ENCODE measurements around the gene MYEOV. TPM values are rescaled to one million over a fixed set of nuclear protein-coding genes. Genes with fewer than 3 reads are reported as not detected.

MYEOV gene
- total RNA-seq, 1 donor from 2014 or later, result 0.48 TPM

DNA sequence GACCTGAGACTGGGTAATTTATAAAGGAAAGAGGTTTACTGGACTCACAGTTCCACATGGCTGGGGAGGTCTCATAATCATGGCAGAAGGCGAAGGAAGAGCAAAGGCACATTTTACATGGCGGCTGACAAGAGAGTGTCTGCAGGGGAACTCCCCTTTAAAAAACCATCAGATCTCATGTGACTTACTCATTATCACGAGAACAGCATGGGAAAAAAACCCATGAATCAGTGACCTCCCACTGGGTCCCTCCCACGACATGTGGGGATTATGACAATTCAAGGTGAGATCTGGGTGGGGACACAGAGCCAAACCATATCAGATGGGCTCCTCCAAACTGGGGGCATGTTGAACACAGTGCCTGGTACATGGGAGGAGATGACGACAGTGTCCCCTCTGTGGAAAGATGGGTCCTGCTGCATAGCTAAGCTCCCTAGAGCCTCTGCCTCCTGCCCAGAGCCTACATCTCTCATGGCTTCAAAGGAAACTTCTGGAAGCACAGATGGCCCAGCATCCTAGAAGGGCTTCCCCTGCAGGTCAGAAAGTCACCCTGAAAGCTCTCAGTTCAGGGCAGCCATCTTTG is 46.1 kb downstream of the MYEOV start:
- no peak for DNase-seq (ENCODE audit: low spot score)

- no peak for DNase-seq (ENCODE audit: low spot score)
Measured at GRCh38 chr11:69342588-69343330, 48.8 kb downstream of the MYEOV start.

GRCh38 chr11:69343401-69344321 is 49.7 kb downstream of the MYEOV start:
- no peak for DNase-seq (ENCODE audit: low spot score)

DNA sequence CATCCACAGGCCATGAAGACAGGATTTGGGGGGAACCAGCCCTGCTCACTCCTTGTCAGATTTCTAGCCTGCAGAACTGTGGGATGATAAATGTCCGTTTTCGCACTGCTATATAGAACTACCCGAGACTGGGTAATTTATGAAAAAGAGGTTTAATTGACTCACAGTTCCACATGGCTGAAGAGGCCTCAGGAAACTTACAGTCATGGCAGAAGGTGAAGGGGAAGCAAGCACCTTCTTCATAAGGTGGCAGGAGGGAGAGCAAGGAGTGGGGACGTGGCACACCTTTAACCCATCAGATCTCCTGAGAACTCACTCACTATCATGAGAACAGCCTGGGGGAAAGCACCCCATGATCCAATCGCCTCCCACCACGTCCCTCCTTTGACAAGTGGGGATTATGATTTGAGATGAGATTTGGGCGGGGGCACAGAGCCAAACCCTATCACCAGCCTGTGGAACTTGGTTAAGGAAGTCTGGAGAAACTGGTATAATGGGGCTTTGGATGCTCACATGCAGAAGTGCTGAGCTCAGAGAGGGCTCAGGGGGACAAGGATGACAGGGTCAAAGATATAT is 50.7 kb downstream of the MYEOV start:
- DNase-seq (ENCODE audit: low spot score), result no peak

Other genes with a start within 250 kb of the MYEOV start
- gene TPCN2, start 245.2 kb upstream of the MYEOV start, total RNA-seq (ENCODE audit: insufficient read depth, low replicate concordance), result 11.3 TPM
- gene SMIM38, start 138.2 kb upstream of the MYEOV start, total RNA-seq (ENCODE audit: insufficient read depth, low replicate concordance), result 4.6 TPM
- 0.96 TPM for gene LINC01488, start 187.5 kb downstream of the MYEOV start, total RNA-seq (ENCODE audit: insufficient read depth, low replicate concordance)